ENCODE measurements around the gene FAM83F. TPM values are rescaled to one million over a fixed set of nuclear protein-coding genes. Genes with fewer than 3 reads are reported as not detected.
A peak's percentile ranks its signal among the peaks of the same experiment; 100 is the strongest.

Gene FAM83F
- total RNA-seq, 1 experiment from 2014 or later: 8.1 TPM

DNA sequence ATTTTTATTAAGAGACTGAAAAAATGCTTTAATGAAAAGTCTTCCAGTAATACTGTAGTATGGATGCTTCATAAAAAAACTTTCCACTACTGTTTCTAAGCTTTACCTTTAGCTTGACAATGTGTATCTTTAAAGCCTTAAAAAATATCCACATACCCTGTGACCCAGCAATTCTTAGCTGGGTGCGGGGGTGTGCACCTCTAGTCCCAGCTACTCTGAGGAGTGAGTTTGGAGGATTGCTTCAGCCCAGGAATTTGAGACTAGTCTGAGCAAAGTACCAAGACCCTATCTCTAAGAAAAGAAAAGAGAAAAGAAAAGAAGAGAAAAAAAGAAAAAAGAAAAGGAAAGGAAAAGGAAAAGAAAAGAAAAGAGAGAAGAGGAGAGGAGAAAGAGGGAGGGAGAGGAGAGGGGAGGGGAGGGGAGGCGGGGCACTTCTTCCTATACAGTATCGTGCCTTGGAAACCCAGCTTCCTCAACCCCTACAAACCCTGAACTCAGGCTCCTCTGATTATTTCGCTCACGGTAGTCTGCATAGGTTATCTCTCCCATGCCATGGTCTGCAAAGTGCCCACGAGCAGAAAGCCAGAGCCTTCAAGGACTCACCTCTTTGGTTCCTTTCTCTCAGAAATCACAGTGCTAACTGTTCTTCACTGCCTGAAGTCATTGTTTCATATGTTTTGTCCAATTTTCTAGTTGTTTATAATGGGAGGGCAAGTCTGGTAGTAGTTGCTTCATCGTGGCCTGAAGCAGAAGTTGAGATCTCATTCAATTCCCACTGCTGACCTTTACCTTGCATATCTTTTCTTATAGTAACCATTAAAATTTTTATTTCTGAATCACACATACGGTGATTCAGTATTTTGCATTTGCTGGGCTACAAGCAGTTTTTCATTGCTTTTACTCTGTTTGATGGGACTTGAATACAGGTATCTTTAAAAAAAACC is 82.2 kb downstream of the FAM83F start:
- peak; percentile 8 to 86 for DNase-seq
- ChIA-PET CTCF (interaction anchor here (0.7 kb wide), 1 partner anchor 187 kb away, joined by 9 read pairs; no protein-coding TSS in a partner anchor), POLR2A (ENCODE audit: unreplicated experiment) (no interaction called here)
- no peak for TF ChIP-seq EZH2 (IDR thresholded peaks at IDR 0.05; ENCODE audit: low read depth)
- TF ChIP-seq, protein P1, sequence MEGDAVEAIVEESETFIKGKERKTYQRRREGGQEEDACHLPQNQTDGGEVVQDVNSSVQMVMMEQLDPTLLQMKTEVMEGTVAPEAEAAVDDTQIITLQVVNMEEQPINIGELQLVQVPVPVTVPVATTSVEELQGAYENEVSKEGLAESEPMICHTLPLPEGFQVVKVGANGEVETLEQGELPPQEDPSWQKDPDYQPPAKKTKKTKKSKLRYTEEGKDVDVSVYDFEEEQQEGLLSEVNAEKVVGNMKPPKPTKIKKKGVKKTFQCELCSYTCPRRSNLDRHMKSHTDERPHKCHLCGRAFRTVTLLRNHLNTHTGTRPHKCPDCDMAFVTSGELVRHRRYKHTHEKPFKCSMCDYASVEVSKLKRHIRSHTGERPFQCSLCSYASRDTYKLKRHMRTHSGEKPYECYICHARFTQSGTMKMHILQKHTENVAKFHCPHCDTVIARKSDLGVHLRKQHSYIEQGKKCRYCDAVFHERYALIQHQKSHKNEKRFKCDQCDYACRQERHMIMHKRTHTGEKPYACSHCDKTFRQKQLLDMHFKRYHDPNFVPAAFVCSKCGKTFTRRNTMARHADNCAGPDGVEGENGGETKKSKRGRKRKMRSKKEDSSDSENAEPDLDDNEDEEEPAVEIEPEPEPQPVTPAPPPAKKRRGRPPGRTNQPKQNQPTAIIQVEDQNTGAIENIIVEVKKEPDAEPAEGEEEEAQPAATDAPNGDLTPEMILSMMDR (conservative IDR thresholded peaks at IDR 0.05): no peak
- Histone ChIP-seq H3F3A (ENCODE audit: insufficient read depth, low read depth) (peaks cover 31% of the 10 kb centered on the region), H3K4me1 (replicated peaks; ENCODE audit: insufficient read depth) (peaks cover 35% of the 10 kb centered on the region), H2AFZ (peak overlapping the region; percentile 39), H3K27ac (peak overlapping the region; percentile 87), H4K20me1 (ENCODE audit: insufficient read depth) (peaks cover 8% of the 10 kb centered on the region), H3K4me3 (peak overlapping the region; percentile 46), H3K36me3 (ENCODE audit: low read depth) (no peaks in the 10 kb centered on the region), H3K79me2 (ENCODE audit: low read depth) (peaks cover 53% of the 10 kb centered on the region), H3K27me3 (ENCODE audit: insufficient read depth, low read depth) (no peaks in the 10 kb centered on the region), H3K9me2 (ENCODE audit: insufficient read depth) (no peaks in the 10 kb centered on the region), H3K4me2 (peak overlapping the region; percentile 80), H3K9me3 (ENCODE audit: insufficient read depth, low read depth) (no peaks in the 10 kb centered on the region)
- intact Hi-C loops (cut with micrococcal nuclease; ENCODE audit: unreplicated experiment): no loop called here
- no TSS peak for BruUV-seq (replicated peaks)

DNA sequence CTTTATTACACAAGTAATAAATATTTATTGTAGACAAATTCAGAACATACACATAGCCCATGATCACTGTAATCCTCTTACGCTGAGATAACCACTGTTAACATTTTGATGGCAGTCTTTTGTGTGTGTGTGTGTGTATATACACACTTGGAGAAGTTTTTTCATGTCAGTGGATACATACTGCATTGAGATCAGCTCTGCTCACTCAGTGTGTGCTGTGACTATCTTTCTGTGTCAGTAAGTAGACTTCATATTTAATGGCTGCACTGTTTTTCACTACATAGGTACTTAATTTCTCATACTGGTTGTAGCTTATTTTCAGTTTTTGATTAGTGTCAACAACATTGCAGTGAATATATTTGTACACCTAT is 82.9 kb downstream of the FAM83F start:
- H3K4me3 ChIP-seq: peak overlapping the region; percentile 46; the same call in 1 of the 2 replicates
- no peaks in the 10 kb centered on the region for H3K9me2 ChIP-seq (ENCODE audit: insufficient read depth)
- H3K9me3 ChIP-seq (ENCODE audit: insufficient read depth, low read depth): no peaks in the 10 kb centered on the region
- ChIA-PET CTCF (no interaction called here), POLR2A (ENCODE audit: unreplicated experiment) (interaction anchor here (0.6 kb wide), 1 partner anchor 887 kb away, joined by 4 read pairs; no protein-coding TSS in a partner anchor)
- peak overlapping the region; percentile 39; the same call in 1 of the 2 replicates for H2AFZ ChIP-seq
- intact Hi-C loops (cut with micrococcal nuclease; ENCODE audit: unreplicated experiment): no loop called here
- peaks cover 59% of the 10 kb centered on the region for H3K79me2 ChIP-seq (ENCODE audit: low read depth)
- no peaks in the 10 kb centered on the region for H3K27me3 ChIP-seq (ENCODE audit: insufficient read depth, low read depth)
- H4K20me1 ChIP-seq (ENCODE audit: insufficient read depth): peaks cover 13% of the 10 kb centered on the region
- peak overlapping the region; percentile 87 for H3K27ac ChIP-seq
- TF ChIP-seq EZH2 (IDR thresholded peaks at IDR 0.05; ENCODE audit: low read depth): no peak
- TF ChIP-seq, protein P1 (conservative IDR thresholded peaks at IDR 0.05): no peak
- peak overlapping the region; percentile 80 for H3K4me2 ChIP-seq
- H3K4me1 ChIP-seq (replicated peaks; ENCODE audit: insufficient read depth): peaks cover 35% of the 10 kb centered on the region
- peaks cover 31% of the 10 kb centered on the region for H3F3A ChIP-seq (ENCODE audit: insufficient read depth, low read depth)
- no peaks in the 10 kb centered on the region for H3K36me3 ChIP-seq (ENCODE audit: low read depth)
- no peak for DNase-seq
- BruUV-seq (replicated peaks): no TSS peak

- no peak for DNase-seq
- CTCF ChIA-PET: no interaction called here
Observed at GRCh38 chr22:40081662-40082061, 86.9 kb downstream of the FAM83F start.

More at GRCh38 chr22:40081662-40082061, 86.9 kb downstream of the FAM83F start:
- H3K27me3 ChIP-seq (ENCODE audit: insufficient read depth, low read depth): no peaks in the 10 kb centered on the region
- H3K4me2 ChIP-seq: no peak overlapping the region
- no peaks in the 10 kb centered on the region for H3K9me2 ChIP-seq (ENCODE audit: insufficient read depth)
- H3F3A ChIP-seq (ENCODE audit: insufficient read depth, low read depth): peaks cover 17% of the 10 kb centered on the region
- H3K9me3 ChIP-seq (ENCODE audit: insufficient read depth, low read depth): no peaks in the 10 kb centered on the region
- H3K36me3 ChIP-seq (ENCODE audit: low read depth): no peaks in the 10 kb centered on the region
- H2AFZ ChIP-seq: no peak overlapping the region
- H3K79me2 ChIP-seq (ENCODE audit: low read depth): peaks cover 28% of the 10 kb centered on the region
- no peak overlapping the region for H3K27ac ChIP-seq
- peaks cover 19% of the 10 kb centered on the region for H4K20me1 ChIP-seq (ENCODE audit: insufficient read depth)
- peaks cover 20% of the 10 kb centered on the region for H3K4me1 ChIP-seq (replicated peaks; ENCODE audit: insufficient read depth)
- BruUV-seq (replicated peaks): no TSS peak
- H3K4me3 ChIP-seq: no peak overlapping the region
- POLR2A ChIA-PET (ENCODE audit: unreplicated experiment): no interaction called here
- intact Hi-C loops (cut with micrococcal nuclease; ENCODE audit: unreplicated experiment): no loop called here
- TF ChIP-seq, protein P1 (conservative IDR thresholded peaks at IDR 0.05): no peak
- no peak for TF ChIP-seq EZH2 (IDR thresholded peaks at IDR 0.05; ENCODE audit: low read depth)
